Muscle of back (tissue), 11 donors: ENCODE results near the gene MED27. TPM values are rescaled to one million over a fixed set of nuclear protein-coding genes. Genes with fewer than 3 reads are reported as not detected.
"Not testable (repeated sequence)": the region's sequence is repeated elsewhere in the genome, so short reads cannot be mapped to it uniquely, and the experiment has no call there.

Source experiments
- DNase-seq, 3 donors: peaks; one replicate each; pipeline versions ENCODE4 v3.0.0 to v3.0.0-alpha.2; 2013
- polyA plus RNA-seq, 10 donors: library from polyadenylated mRNA; unstranded; fragments of 120-200 nt; gene quantifications; one replicate each; pipeline ENCODE4 v1.2.1, GENCODE V29; 2013; ENCODE audit not compliant: insufficient read length in 10 of 10

MED27 gene
- polyA plus RNA-seq, 10 donors = 11.1 to 15.3 (median 12.6) TPM

GRCh38 chr9:132078699-132079356 is 839 bp downstream of the MED27 start:
- DNase-seq = no peak

GRCh38 chr9:132077881-132078698 is 1.6 kb downstream of the MED27 start:
- DNase-seq = peak; percentile 18 to 37 (median 24)

- no peak for DNase-seq
Observed at GRCh38 chr9:132075853-132076252, 3.8 kb downstream of the MED27 start.

- DNase-seq = no peak
Observed at GRCh38 chr9:132074736-132075135, 4.9 kb downstream of the MED27 start.

- no peak for DNase-seq
Observed at GRCh38 chr9:132071847-132072507, 7.7 kb downstream of the MED27 start.

GRCh38 chr9:132069046-132069898 is 10.4 kb downstream of the MED27 start:
- DNase-seq = peak in 1 of 3 donors; percentile 53

GRCh38 chr9:132068605-132069004 is 11.1 kb downstream of the MED27 start:
- no peak for DNase-seq

- DNase-seq = no peak
Observed at GRCh38 chr9:132066511-132066910, 13.2 kb downstream of the MED27 start.

GRCh38 chr9:132066057-132066456 is 13.6 kb downstream of the MED27 start:
- no peak for DNase-seq

GRCh38 chr9:132063281-132063680 is 16.4 kb downstream of the MED27 start:
- DNase-seq = peak in 1 of 3 donors; percentile 31

- DNase-seq = no peak
Observed at GRCh38 chr9:132062806-132063205, 16.9 kb downstream of the MED27 start.

- DNase-seq = no peak
Observed at GRCh38 chr9:132061526-132061925, 18.1 kb downstream of the MED27 start.

GRCh38 chr9:132059361-132059760 is 20.3 kb downstream of the MED27 start:
- no peak for DNase-seq

GRCh38 chr9:132058226-132058625 is 21.4 kb downstream of the MED27 start:
- DNase-seq = not testable (repeated sequence)

- DNase-seq = no peak
Observed at GRCh38 chr9:132056717-132057560, 22.7 kb downstream of the MED27 start.

- DNase-seq = no peak
Observed at GRCh38 chr9:132055756-132056155, 23.9 kb downstream of the MED27 start.

- no peak for DNase-seq
Observed at GRCh38 chr9:132054024-132054423, 25.6 kb downstream of the MED27 start.

- DNase-seq = no peak
Observed at GRCh38 chr9:132049900-132050299, 29.8 kb downstream of the MED27 start.

GRCh38 chr9:132049323-132049882 is 30.3 kb downstream of the MED27 start:
- DNase-seq = no peak

GRCh38 chr9:132048201-132048600 is 31.5 kb downstream of the MED27 start:
- DNase-seq = no peak
